HepG2 (cell line): Measurements from ENCODE around the gene PCGF5. TPM values are rescaled to one million over a fixed set of nuclear protein-coding genes. Genes with fewer than 3 reads are reported as not detected.
A peak's percentile ranks its signal among the peaks of the same experiment; 100 is the strongest.

Experiments used
- CEBPZ ChIP-seq: IDR thresholded peaks from 2 replicates; pipeline ENCODE4 v1.6.1; 2012; ENCODE audit warnings: low read length, improper control_type of control experiment
- FOXK2 ChIP-seq: fragments of 450-650 bp; IDR thresholded peaks from 2 replicates; pipeline ENCODE4 v1.6.1; 2016
- SMARCE1 ChIP-seq: fragments of 450-650 bp; IDR thresholded peaks from 2 replicates; pipeline ENCODE4 v1.6.1; 2017; ENCODE audit warnings: borderline replicate concordance
- SPEN ChIP-seq: sonication (generic); formaldehyde crosslinking; IDR thresholded peaks from 2 replicates; pipeline ENCODE4 v1.5.1; 2020; ENCODE audit warnings: low read depth, mild to moderate bottlenecking, missing genetic modification reagents
- STAG1 ChIP-seq: sonication (generic); formaldehyde crosslinking; IDR thresholded peaks from 2 replicates; pipeline ENCODE4 v1.4.0; 2020; ENCODE audit warnings: missing genetic modification reagents
- YEATS2 ChIP-seq: sonication (generic); formaldehyde crosslinking; IDR thresholded peaks from 2 replicates; pipeline ENCODE4 v1.4.0; 2020; ENCODE audit warnings: missing genetic modification reagents, borderline replicate concordance
- ZBTB26 ChIP-seq: IDR thresholded peaks from 2 replicates; pipeline ENCODE4 v1.6.1; 2016; ENCODE audit warnings: missing compliant biosample characterization, missing genetic modification reagents, borderline replicate concordance
- ZNF20 ChIP-seq: sonication (generic); formaldehyde crosslinking; IDR thresholded peaks from 2 replicates; pipeline ENCODE4 v1.4.0; 2020; ENCODE audit warnings: mild to moderate bottlenecking, moderate library complexity, missing genetic modification reagents
- ZNF207 ChIP-seq: fragments of 450-650 bp; IDR thresholded peaks from 2 replicates; pipeline ENCODE4 v1.6.1; 2016; ENCODE audit warnings: antibody characterized with exemption, borderline replicate concordance
- ZNF362 ChIP-seq: sonication (generic); formaldehyde crosslinking; IDR thresholded peaks from 2 replicates; pipeline ENCODE4 v1.4.0; 2020; ENCODE audit warnings: missing genetic modification reagents, mild to moderate bottlenecking, borderline replicate concordance
- polyA plus RNA-seq, 8 experiments: library from polyadenylated mRNA; depleted of rRNA in 3 of 8; stranded (reverse) in 7 of 8; unstranded in 1 of 8; fragments of >200 nt; fragmentation: Illumina TruSeq in 4 of 8; extraction: Trizol in 4 of 8; gene quantifications; 2 replicates each; pipeline versions ENCODE4 v1.2.1 to v1.2.3, GENCODE V29; 2011 to 2016; ENCODE audit warnings: low read depth in 4 of 8, missing spikeins in 1 of 8, mixed read lengths in 1 of 8; ENCODE audit not compliant: insufficient read depth in 1 of 8
- total RNA-seq, 5 experiments: library from RNA; depleted of rRNA; stranded (reverse); fragments of >200 nt; fragmentation: Illumina TruSeq; extraction: Trizol; gene quantifications; 2 replicates each; pipeline ENCODE4 v1.2.3, GENCODE V29; 2016; ENCODE audit warnings: low read depth in 1 of 5

PCGF5 gene
- total and polyA plus RNA-seq, 2 of the 13 experiments (the other 11 are each of a cell fraction or from before 2014, with no cell fraction given): 61.3 to 138 TPM

- no peak for TF ChIP-seq ZNF20 (CRISPR knock-in tag)
- no peak for TF ChIP-seq SPEN (CRISPR knock-in tag)
- no peak for TF ChIP-seq ZBTB26
- peak; percentile 92 for TF ChIP-seq ZNF362
- TF ChIP-seq ZNF207: no peak
- no peak for TF ChIP-seq SMARCE1
- TF ChIP-seq FOXK2: no peak
- TF ChIP-seq STAG1 (CRISPR knock-in tag): peak; percentile 64
- no peak for TF ChIP-seq CEBPZ
- no peak for TF ChIP-seq YEATS2 (CRISPR knock-in tag)
Observed at GRCh38 chr10:91296471-91296870, 76.0 kb downstream of the PCGF5 start (continued).
